RCC 7860 (cell line): ENCODE measurements around the gene CHIT1.

ENCODE experiments used
- DNase-seq: peaks from one replicate; pipeline ENCODE4 v3.0.0-alpha.2; 2015; ENCODE audit warnings: low spot score
- FAIRE-seq: peaks from 2 replicates; lab custom pipeline; 2012; peaks lifted over from hg19 to GRCh38; lab: Jason Lieb, UNC

CHIT1 gene

DNA sequence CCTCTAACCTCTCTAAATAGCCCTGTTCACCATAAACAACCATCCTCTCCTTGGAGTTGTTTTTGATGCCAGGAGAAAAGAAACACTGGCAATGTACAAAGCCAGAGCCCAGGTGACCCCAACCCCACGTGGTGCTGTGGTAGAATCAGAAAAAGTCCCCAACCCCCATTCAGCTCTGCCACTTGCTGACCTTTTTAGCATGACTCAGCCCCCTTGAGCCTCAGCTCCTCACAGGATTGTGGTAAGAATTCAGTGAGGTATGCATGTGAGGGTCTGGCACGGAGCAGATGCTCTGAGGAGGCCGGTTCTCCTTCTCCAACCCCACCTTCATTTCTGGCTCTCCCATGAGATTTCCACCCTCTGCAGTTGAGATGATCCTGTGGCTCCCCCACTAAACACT, 31.8 kb downstream of the CHIT1 start:
- DNase-seq: peak; percentile 71
- peak; percentile 79 for FAIRE-seq

GRCh38 chr1:203196371-203196770, 33.1 kb downstream of the CHIT1 start:
- FAIRE-seq: no peak
- DNase-seq: no peak

DNA sequence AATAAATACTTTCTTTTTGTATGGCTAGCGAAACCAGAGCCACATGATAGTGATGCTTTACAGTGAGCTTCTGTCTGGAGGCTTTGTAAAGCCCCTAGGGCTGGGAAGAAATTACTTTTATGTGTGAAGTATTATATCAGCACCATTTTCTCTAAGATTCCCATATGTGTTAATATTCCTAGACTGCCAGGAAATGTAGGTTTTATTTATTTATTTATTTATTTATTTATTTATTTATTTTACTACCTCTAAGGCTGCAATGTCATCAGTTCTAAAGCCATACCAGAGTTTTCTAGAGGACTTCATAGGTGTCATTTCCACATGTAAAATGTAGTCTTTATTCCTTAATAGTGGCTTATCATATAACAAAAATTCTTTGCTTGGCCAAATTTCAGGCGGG, 38.5 kb downstream of the CHIT1 start:
- DNase-seq (no peak), FAIRE-seq (no peak)

DNA sequence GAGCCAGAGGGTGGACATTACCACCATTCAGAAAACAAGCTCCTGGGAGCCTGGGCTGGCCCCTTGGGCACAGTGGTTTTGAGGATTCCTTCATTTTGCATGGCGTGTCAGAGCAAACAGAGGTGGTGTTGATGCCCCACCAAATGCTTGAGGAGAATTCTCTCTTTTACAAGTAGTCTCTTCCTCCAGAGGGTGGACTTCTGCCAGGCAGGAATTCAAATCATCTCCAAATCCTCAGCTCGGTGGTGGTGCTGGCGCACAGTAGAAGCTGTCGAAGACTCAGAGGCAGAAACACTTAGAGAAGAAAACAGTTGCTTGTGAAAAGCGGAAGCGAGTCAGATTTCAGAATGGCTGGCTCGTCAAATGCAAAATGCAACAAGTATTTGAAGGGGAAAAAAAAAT, 39.5 kb downstream of the CHIT1 start:
- no peak for FAIRE-seq

DNA sequence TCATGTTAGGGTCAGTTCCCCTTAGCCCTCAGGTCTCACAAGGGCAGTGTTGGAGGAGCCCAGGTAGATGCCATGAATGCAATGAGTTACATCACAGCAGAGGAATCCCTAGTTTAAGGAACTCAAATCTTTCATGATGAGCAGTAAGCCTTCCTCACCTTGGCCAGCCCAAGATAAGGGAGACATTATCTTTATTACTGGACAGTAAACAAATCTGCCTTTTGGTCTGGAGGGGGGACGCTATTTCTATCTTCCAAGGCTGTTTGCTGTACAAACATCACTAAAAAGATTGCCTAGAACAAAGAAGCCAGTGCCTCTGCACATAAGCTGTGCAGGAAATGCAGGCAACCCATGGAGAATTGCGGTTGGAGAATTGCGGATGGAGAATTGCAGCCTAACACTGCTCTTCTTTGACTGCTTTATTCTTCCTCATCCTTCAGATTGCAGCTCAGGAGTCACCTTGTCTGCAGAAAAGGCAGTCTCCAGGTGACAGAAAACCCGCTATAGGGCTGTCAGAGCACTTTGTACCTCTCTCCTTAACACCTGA, 40.7 kb downstream of the CHIT1 start:
- DNase-seq: no peak
- FAIRE-seq: no peak

More for the DNA sequence above, 39.5 kb downstream of the CHIT1 start:
- DNase-seq: no peak

DNA sequence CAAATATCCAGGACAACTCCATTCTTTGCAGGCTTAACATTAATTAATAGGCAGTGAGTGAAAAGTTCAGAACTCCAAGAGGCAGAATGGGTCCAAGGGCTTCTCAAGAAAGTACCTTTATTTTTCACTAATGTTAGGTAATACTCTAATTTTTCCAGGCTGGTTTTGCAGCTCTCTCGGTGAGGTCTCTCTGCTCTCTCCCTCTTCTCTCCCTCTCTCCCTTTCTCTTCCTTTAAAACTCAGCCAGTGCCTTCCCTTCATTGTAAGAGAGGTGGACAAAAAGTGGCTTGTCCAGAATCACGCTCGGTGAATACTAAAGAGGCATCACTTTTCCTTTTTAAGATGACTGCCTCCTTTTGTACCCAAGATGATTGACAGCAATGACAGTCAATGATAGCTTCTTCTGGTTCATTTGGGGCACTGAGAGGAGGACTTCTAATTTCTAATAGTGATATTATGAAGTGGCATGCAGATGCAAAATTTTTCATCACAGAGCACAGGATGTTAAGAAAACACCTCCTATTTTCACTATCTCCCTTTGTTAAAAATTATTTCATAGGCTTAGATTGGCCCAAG, 41.7 kb downstream of the CHIT1 start:
- DNase-seq (no peak), FAIRE-seq (no peak)

- DNase-seq: no peak
- FAIRE-seq: no peak
Measured at GRCh38 chr1:203187304-203187685, 42.2 kb downstream of the CHIT1 start.

GRCh38 chr1:203186446-203187303, 42.8 kb downstream of the CHIT1 start, which contains the start of gene CHI3L1:
Gene CHI3L1 (minus strand): TSS chr1:203186704. CDS start chr1:203186623, 81 bp downstream.
- no peak for DNase-seq
- FAIRE-seq: no peak

DNA sequence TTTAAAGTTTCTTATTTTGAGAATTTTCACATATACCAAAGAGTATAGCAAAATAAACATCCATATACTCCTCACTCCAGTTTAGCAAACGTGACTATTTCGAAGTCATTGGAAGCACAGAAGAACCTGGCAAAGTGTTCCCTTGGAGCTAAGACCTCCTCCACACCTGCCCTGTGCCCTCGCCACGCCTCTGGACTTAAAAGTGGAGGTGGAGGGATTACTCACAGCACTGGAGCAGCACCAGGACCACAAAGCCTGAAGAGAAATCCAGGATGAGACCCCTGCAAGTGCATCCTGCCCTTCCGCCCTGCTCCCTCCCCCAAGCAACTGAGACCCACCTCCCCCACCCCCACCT, 43.4 kb downstream of the CHIT1 start:
- DNase-seq (no peak), FAIRE-seq (no peak)

GRCh38 chr1:203185585-203185984, 43.9 kb downstream of the CHIT1 start:
- FAIRE-seq (no peak), DNase-seq (no peak)

GRCh38 chr1:203185061-203185461, 44.4 kb downstream of the CHIT1 start:
- no peak for FAIRE-seq
- no peak for DNase-seq

DNA sequence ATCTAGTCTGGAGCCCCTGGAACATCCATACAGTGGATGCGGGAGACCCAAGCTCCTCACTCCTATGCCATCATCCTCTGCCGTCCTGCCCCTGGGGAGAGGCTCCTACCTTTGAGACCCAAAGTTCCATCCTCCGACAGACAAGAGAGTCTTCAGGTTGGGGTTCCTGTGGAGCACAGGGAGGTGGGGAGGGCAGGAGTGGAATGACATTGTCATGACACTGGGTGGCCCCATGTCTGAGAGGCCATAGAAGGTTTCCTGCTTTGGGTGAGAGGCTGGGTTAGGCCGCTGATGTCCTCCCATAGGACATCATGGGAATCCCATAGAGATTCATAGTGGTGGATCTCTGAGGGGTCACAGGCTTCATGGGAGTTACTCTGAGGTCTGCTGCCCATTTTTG, 45.0 kb downstream of the CHIT1 start:
- DNase-seq (no peak), FAIRE-seq (no peak)

DNA sequence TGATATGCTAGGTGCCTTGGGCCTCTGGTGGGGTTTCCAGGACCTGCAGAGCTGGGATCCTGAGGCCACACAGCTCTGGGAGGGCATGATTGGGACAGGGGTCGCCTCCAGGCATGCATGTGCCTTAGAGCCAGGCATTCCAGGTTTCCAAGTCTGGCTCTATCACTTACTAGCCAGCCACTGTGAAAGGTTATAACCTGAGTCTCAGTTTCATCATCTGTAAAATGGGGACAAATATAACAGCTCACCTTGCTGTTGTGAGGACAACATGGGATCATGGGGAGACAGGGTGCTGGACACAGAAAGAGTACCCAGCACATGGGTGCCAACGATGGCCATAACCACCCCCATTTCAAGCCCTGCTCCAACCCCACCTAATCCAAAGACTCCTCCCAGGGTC, 45.6 kb downstream of the CHIT1 start:
- DNase-seq (no peak), FAIRE-seq (no peak)

GRCh38 chr1:203182387-203182953, 47.0 kb downstream of the CHIT1 start:
- no peak for DNase-seq
- FAIRE-seq: no peak

DNA sequence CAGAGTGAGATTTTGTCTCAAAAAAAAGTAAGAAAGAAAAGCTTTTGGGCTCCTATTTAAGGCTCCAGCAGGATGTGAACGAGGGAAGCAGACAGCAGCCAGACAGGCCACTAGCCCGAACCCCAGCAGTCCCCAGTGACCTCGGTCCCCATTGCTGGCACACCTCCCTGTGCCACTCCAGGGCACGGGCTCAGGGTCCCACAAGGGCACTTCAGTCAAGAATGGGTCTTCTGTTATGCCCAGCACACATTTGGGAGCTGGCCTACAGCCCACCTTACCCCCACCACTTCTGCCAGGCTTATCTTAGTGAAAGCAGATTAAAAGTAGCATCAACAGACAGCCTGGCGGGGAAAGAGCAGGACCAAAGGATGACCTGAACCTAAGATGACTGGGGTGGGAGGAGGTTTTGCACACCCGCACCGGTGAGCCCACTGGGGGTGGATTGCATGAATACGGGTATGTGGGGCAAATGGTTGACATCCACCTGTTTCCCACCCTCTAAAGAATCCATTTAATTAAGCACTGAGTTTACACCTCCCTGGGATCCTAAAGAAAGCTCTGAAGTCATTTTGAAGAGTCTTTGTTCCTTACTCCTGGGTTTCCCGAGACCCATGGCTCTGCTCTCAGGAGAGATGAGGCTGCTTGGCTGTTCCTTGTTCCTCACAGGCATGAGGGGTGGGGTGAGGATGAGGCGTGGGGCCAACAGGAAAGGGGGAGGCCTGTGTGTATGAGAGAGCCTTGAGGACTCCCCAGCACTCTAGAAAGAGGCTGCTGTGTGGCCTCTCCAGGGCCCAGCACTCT, 47.7 kb downstream of the CHIT1 start:
- no peak for FAIRE-seq
- DNase-seq: no peak

- no peak for FAIRE-seq
- DNase-seq: no peak
Measured at GRCh38 chr1:203180611-203181330, 48.7 kb downstream of the CHIT1 start.

DNA sequence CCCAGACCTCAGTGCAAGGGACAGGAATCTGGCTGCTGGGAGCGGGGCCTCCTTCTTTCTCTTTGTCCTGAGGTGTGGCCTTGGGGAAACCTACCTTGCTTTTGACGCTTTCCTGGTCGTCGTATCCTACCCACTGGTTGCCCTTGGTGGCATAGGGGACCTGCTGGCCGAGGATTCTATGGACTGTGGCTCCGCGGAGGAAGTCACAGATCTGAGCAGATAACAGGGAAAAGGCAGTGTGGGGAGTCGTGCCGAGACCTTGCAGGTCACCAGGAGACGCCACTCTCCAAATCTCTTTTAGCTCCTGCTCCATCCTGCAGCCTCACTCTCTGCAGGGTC, 49.8 kb downstream of the CHIT1 start:
- no peak for DNase-seq
- FAIRE-seq: no peak

DNA sequence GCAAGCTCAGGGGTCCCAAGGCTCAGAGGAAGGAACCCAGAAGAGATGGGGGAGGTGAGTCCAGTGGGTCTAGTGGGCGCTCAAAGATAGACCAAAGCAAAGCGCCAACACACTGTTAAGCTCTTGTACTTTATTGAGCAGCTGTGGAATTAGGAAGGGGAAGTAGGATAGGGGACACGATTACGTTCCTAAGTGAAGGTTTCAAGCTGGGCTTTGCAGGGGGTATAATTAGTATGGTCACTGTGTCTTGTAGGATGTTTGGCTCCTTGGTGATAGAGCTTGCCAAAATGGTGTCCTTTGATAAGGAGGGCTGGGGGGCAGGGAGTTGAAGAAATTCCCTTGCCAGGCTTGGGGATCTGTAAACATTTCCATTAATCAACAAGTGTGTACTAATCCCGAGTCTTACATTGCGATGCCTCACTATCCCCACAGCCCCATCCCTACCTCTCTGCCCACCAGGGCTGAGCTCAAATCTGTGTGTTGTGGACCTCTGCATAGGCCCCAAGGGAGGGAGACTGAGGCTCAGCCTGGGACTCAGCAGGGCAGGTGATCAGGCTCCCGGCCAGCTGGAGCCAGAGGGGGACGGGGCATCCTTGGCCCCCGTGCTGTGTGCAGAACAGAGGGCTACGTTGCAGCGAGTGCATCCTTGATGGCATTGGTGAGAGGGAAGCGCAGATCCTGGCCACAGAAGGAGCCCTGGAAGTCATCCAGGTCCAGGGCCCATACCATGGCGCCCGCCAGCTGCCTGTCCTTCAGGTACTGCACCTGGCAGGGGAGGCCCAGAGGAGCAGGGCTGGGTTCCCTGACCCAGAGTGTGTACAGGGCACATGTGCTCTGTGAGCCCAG, 50.4 kb downstream of the CHIT1 start:
- FAIRE-seq (no peak), DNase-seq (no peak)

DNA sequence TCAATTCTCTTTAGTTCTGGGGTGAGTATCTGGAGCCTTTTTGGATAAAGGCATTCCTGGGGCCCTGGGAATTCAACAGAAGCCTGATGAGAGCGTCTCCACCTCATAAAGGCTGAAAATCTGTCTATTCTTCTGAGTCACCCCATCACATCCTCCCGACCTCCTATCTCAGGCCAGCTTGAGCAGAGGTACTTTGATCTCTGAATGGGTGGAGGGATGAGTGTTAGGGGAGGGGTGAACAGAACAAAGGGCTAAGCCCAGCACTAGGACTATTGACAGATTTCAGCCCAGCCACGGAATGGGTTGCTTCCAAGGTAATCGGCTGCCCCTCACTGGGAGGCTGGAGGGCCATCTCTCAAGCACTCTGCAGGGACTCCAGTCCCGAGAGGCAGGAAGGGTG, 51.4 kb downstream of the CHIT1 start:
- DNase-seq (peak; percentile 68), FAIRE-seq (peak; percentile 64)
